Upper lobe of right lung (tissue), 1 donor: ENCODE results near the gene ECE2. TPM values are rescaled to one million over a fixed set of nuclear protein-coding genes. Genes with fewer than 3 reads are reported as not detected.

ENCODE experiments used
- ATAC-seq: fragments of 200-7000 bp; cut with Tn5 transposase; one replicate; pipeline ENCODE4 v1.9.1; 2020; ENCODE audit warnings: mild to moderate bottlenecking, moderate library complexity
- DNase-seq: peaks from one replicate; pipeline ENCODE4 v3.0.0-alpha.2; 2020
- H3K27ac ChIP-seq: fragments of 200-600 bp; one replicate; pipeline ENCODE4 v1.8.0; 2022
- H3K27me3 ChIP-seq: fragments of 200-600 bp; one replicate; pipeline ENCODE4 v1.8.0; 2022; ENCODE audit warnings: mild to moderate bottlenecking
- H3K36me3 ChIP-seq: fragments of 200-600 bp; one replicate; pipeline ENCODE4 v1.8.0; 2022
- H3K4me1 ChIP-seq: fragments of 200-600 bp; one replicate; pipeline ENCODE4 v1.8.0; 2022
- H3K4me3 ChIP-seq: fragments of 200-600 bp; one replicate; pipeline ENCODE4 v1.8.0; 2022; ENCODE audit warnings: mild to moderate bottlenecking
- H3K9me3 ChIP-seq: fragments of 200-600 bp; one replicate; pipeline ENCODE4 v1.8.0; 2022
- CTCF ChIP-seq: fragments of 200-600 bp; IDR thresholded peaks from one replicate; pipeline ENCODE4 v1.8.0; 2022; ENCODE audit warnings: antibody characterized with exemption
- intact Hi-C: fragments of 100-400 bp; cut with DNase I; formaldehyde crosslinking; loops from one replicate; pipeline ENCODE4 v1.11.0; 2022
- total RNA-seq: library from RNA; stranded (reverse); fragmentation: NEBNext Ultra II Directional; extraction: Animal tissue kit (Norgen Biotek cat#: 25700); gene quantifications from one replicate; pipeline ENCODE4 v1.2.1, GENCODE V29; 2021
- donor health status: DM: no; HTN: yes; CAD: no; lungs with severe emphysema.

ECE2 gene
- total RNA-seq, 1 donor from 2014 or later = not detected

GRCh38 chr3:184328516-184328915 is 52.7 kb downstream of the ECE2 start:
- Histone ChIP-seq H3K4me3 (no peak overlapping the region), H3K27ac (no peak overlapping the region), H3K9me3 (no peaks in the 10 kb centered on the region), H3K27me3 (no peaks in the 10 kb centered on the region), H3K36me3 (peaks cover 100% of the 10 kb centered on the region), H3K4me1 (no peaks in the 10 kb centered on the region)
- DNase-seq (no peak), ATAC-seq (no peak)
- TF ChIP-seq CTCF = no peak
- intact Hi-C loops = no loop called here

GRCh38 chr3:184332370-184333090 is 56.7 kb downstream of the ECE2 start:
- no peak for ATAC-seq
- Histone ChIP-seq H3K27ac (no peak overlapping the region), H3K4me1 (peaks cover 11% of the 10 kb centered on the region), H3K4me3 (no peak overlapping the region), H3K36me3 (peaks cover 78% of the 10 kb centered on the region), H3K9me3 (no peaks in the 10 kb centered on the region), H3K27me3 (no peaks in the 10 kb centered on the region)
- no peak for TF ChIP-seq CTCF
- DNase-seq = no peak
- intact Hi-C loops = no loop called here

- Histone ChIP-seq H3K36me3 (peaks cover 71% of the 10 kb centered on the region), H3K4me3 (no peak overlapping the region), H3K27me3 (no peaks in the 10 kb centered on the region), H3K27ac (no peak overlapping the region), H3K9me3 (no peaks in the 10 kb centered on the region), H3K4me1 (peaks cover 17% of the 10 kb centered on the region)
- ATAC-seq (no peak), DNase-seq (no peak)
- no peak for TF ChIP-seq CTCF
- intact Hi-C loops = no loop called here
These were observed 57.4 kb downstream of the ECE2 start for GRCh38 chr3:184333190-184333589.

GRCh38 chr3:184333700-184334099 is 57.9 kb downstream of the ECE2 start:
- intact Hi-C loops = no loop called here
- no peak overlapping the region for H3K4me3 ChIP-seq
- H3K27ac ChIP-seq = no peak overlapping the region
- H3K4me1 ChIP-seq = peaks cover 21% of the 10 kb centered on the region
- H3K27me3 ChIP-seq = no peaks in the 10 kb centered on the region
- DNase-seq = no peak
- TF ChIP-seq CTCF = no peak
- peaks cover 66% of the 10 kb centered on the region for H3K36me3 ChIP-seq
- no peaks in the 10 kb centered on the region for H3K9me3 ChIP-seq
- no peak for ATAC-seq

- Histone ChIP-seq H3K4me1 (peaks cover 26% of the 10 kb centered on the region), H3K4me3 (no peak overlapping the region), H3K9me3 (no peaks in the 10 kb centered on the region), H3K27ac (peak overlapping the region; percentile 89), H3K27me3 (no peaks in the 10 kb centered on the region), H3K36me3 (peaks cover 57% of the 10 kb centered on the region)
- DNase-seq (no peak), ATAC-seq (no peak)
- TF ChIP-seq CTCF = no peak
- intact Hi-C loops = no loop called here
These were observed 58.8 kb downstream of the ECE2 start for GRCh38 chr3:184334470-184335158.
